ENCODE results near the gene CD28.

CD28 gene

GRCh38 chr2:203728321-203728720 is 21.9 kb downstream of the CD28 start:
- H3K4me2 ChIP-seq (ENCODE audit: low read depth, low read length, poor library complexity, severe bottlenecking): no peak overlapping the region
- no peaks in the 10 kb centered on the region for H3K36me3 ChIP-seq (ENCODE audit: low read length)
- no peaks in the 10 kb centered on the region for H4K20me1 ChIP-seq (ENCODE audit: low read depth, low read length)
- H3K27ac ChIP-seq (ENCODE audit: low read depth, low read length): no peak overlapping the region
- H3F3A ChIP-seq (ENCODE audit: insufficient read depth): no peaks in the 10 kb centered on the region
- no peaks in the 10 kb centered on the region for H3K9me3 ChIP-seq (ENCODE audit: insufficient read depth, low read length)
- H3K79me2 ChIP-seq (ENCODE audit: insufficient read depth, low read length): no peaks in the 10 kb centered on the region
- no peak overlapping the region for H2AFZ ChIP-seq (ENCODE audit: low read depth, low read length, severe bottlenecking)
- no peak overlapping the region for H3K4me3 ChIP-seq (ENCODE audit: insufficient read depth, low read length, poor library complexity, severe bottlenecking)
- no peak for TF ChIP-seq EZH2phosphoT487 (conservative IDR thresholded peaks at IDR 0.05; ENCODE audit: low read length)
- TF ChIP-seq CTCF (IDR thresholded peaks at IDR 0.05; ENCODE audit: insufficient read depth, low read length, poor library complexity, severe bottlenecking): no peak
- H3K27me3 ChIP-seq (ENCODE audit: low read length): no peaks in the 10 kb centered on the region
- H3K9me2 ChIP-seq (replicated peaks; ENCODE audit: insufficient read depth, low read length): no peaks in the 10 kb centered on the region
- no peak overlapping the region for H3K9ac ChIP-seq (ENCODE audit: low read length)

GRCh38 chr2:203730076-203730729 is 23.8 kb downstream of the CD28 start:
- TF ChIP-seq CTCF (IDR thresholded peaks at IDR 0.05; ENCODE audit: insufficient read depth, low read length, poor library complexity, severe bottlenecking) (no peak), EZH2phosphoT487 (conservative IDR thresholded peaks at IDR 0.05; ENCODE audit: low read length) (no peak)
- Histone ChIP-seq H3K27me3 (ENCODE audit: low read length) (no peaks in the 10 kb centered on the region), H3K9me3 (ENCODE audit: insufficient read depth, low read length) (no peaks in the 10 kb centered on the region), H3K79me2 (ENCODE audit: insufficient read depth, low read length) (no peaks in the 10 kb centered on the region), H4K20me1 (ENCODE audit: low read depth, low read length) (no peaks in the 10 kb centered on the region), H3K4me3 (ENCODE audit: insufficient read depth, low read length, poor library complexity, severe bottlenecking) (no peak overlapping the region), H3K9ac (ENCODE audit: low read length) (no peak overlapping the region), H3K4me2 (ENCODE audit: low read depth, low read length, poor library complexity, severe bottlenecking) (no peak overlapping the region), H2AFZ (ENCODE audit: low read depth, low read length, severe bottlenecking) (no peak overlapping the region), H3K36me3 (ENCODE audit: low read length) (no peaks in the 10 kb centered on the region), H3K27ac (ENCODE audit: low read depth, low read length) (no peak overlapping the region), H3F3A (ENCODE audit: insufficient read depth) (no peaks in the 10 kb centered on the region), H3K9me2 (replicated peaks; ENCODE audit: insufficient read depth, low read length) (no peaks in the 10 kb centered on the region)

GRCh38 chr2:203730883-203731282 is 24.4 kb downstream of the CD28 start:
- H3K9me3 ChIP-seq (ENCODE audit: insufficient read depth, low read length): no peaks in the 10 kb centered on the region
- no peaks in the 10 kb centered on the region for H3K27me3 ChIP-seq (ENCODE audit: low read length)
- H3F3A ChIP-seq (ENCODE audit: insufficient read depth): no peaks in the 10 kb centered on the region
- H3K79me2 ChIP-seq (ENCODE audit: insufficient read depth, low read length): no peaks in the 10 kb centered on the region
- no peak overlapping the region for H3K4me3 ChIP-seq (ENCODE audit: insufficient read depth, low read length, poor library complexity, severe bottlenecking)
- H3K9me2 ChIP-seq (replicated peaks; ENCODE audit: insufficient read depth, low read length): no peaks in the 10 kb centered on the region
- H3K4me2 ChIP-seq (ENCODE audit: low read depth, low read length, poor library complexity, severe bottlenecking): no peak overlapping the region
- H3K9ac ChIP-seq (ENCODE audit: low read length): no peak overlapping the region
- H4K20me1 ChIP-seq (ENCODE audit: low read depth, low read length): no peaks in the 10 kb centered on the region
- H2AFZ ChIP-seq (ENCODE audit: low read depth, low read length, severe bottlenecking): no peak overlapping the region
- H3K27ac ChIP-seq (ENCODE audit: low read depth, low read length): no peak overlapping the region
- H3K36me3 ChIP-seq (ENCODE audit: low read length): no peaks in the 10 kb centered on the region
- no peak for TF ChIP-seq EZH2phosphoT487 (conservative IDR thresholded peaks at IDR 0.05; ENCODE audit: low read length)
- no peak for TF ChIP-seq CTCF (IDR thresholded peaks at IDR 0.05; ENCODE audit: insufficient read depth, low read length, poor library complexity, severe bottlenecking)

Measured in SU-DHL-6 (cell line).